ENCODE data around the gene DNAH8. TPM values are rescaled to one million over a fixed set of nuclear protein-coding genes. Genes with fewer than 3 reads are reported as not detected.

Gene DNAH8
- total RNA-seq, 1 experiment from 2014 or later = not detected

DNA sequence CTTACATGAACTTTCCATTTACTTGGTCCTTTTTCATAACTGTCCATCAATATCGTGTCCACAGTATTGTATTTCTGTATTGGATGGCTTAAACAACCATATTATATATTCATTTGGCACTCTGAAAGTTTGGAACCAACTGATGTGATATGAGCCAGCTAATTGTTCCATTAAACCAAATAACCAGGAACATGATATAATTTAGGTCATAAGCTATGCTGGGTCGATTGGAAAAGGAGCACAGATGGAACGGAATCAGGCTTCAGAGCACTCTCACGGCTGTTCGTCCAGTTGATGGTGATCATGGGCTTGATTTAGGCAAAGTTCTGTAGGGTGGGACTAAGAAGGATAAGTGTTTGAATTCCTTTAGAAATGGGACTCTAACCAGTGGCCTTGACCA is 142.7 kb downstream of the DNAH8 start:
- H3K4me2 ChIP-seq (ENCODE audit: low read length) = no peak overlapping the region
- H3K4me1 ChIP-seq (ENCODE audit: control insufficient read depth in 1 of 2, insufficient read depth in 2 of 2, low read length in 2 of 2) = no peaks in the 10 kb centered on the region
- RAD21 ChIA-PET (ENCODE audit: low non-redundant PET in 1 of 2, low total read pairs in 2 of 2, uncharacterized antibody in 2 of 2, unreplicated experiment in 2 of 2) = no interaction called here
- ATAC-seq (no peak), DNase-seq (ENCODE audit: low read depth, low spot score) (no peak)
- H2AFZ ChIP-seq (ENCODE audit: low read depth, low read length, poor library complexity, severe bottlenecking) = no peak overlapping the region
- H3K9ac ChIP-seq (ENCODE audit: low read length) = no peak overlapping the region
- H3K27me3 ChIP-seq (ENCODE audit: insufficient read depth, low read length) = peaks cover 62% of the 10 kb centered on the region
- POLR2A ChIA-PET = no interaction called here
- H3K36me3 ChIP-seq (ENCODE audit: control insufficient read depth in 1 of 2, insufficient read depth in 2 of 2, low read length in 2 of 2) = no peaks in the 10 kb centered on the region
- no peaks in the 10 kb centered on the region for H4K20me1 ChIP-seq (ENCODE audit: insufficient read depth)
- intact Hi-C loops (cut with micrococcal nuclease) = no loop called here
- no peaks in the 10 kb centered on the region for H3K9me3 ChIP-seq (ENCODE audit: control insufficient read depth in 1 of 2, insufficient read depth in 1 of 2, low read depth in 1 of 2, low read length in 2 of 2)
- H3K4me3 ChIP-seq (replicated peaks in 1 of 2; ENCODE audit: low read depth in 1 of 2, low read length in 2 of 2) = no peak overlapping the region
- H3K9me2 ChIP-seq (ENCODE audit: insufficient read depth) = no peaks in the 10 kb centered on the region
- no peak overlapping the region for H3K27ac ChIP-seq (ENCODE audit: low read depth, low read length)
- BruUV-seq (replicated peaks) = no TSS peak
- CTCF ChIA-PET = no interaction called here
- H3K79me2 ChIP-seq (ENCODE audit: insufficient read depth, low read length) = no peaks in the 10 kb centered on the region
- TF ChIP-seq EZH2 (IDR thresholded peaks at IDR 0.05) (no peak), CBX3 (IDR thresholded peaks at IDR 0.05; ENCODE audit: low read depth) (no peak), ZFX (IDR thresholded peaks at IDR 0.05) (no peak), POLR2A (IDR thresholded peaks at IDR 0.05; ENCODE audit: borderline replicate concordance, extremely low read depth, insufficient read depth, insufficient read length) (no peak), EGR1 (IDR thresholded peaks at IDR 0.05; ENCODE audit: low read depth) (no peak), JUND (IDR thresholded peaks at IDR 0.05) (no peak), ELF1 (IDR thresholded peaks at IDR 0.05; ENCODE audit: borderline replicate concordance, low read depth) (no peak), POLR2AphosphoS5 (IDR thresholded peaks at IDR 0.05; ENCODE audit: low read depth, low read length) (no peak), SRF (IDR thresholded peaks at IDR 0.05; ENCODE audit: low read depth) (no peak), ZNF274 (IDR thresholded peaks at IDR 0.05; ENCODE audit: low read depth, low read length) (no peak), SIN3A (IDR thresholded peaks at IDR 0.05; ENCODE audit: low read depth) (no peak), FOSL1 (IDR thresholded peaks at IDR 0.05; ENCODE audit: low read depth) (no peak), TCF7L2 (IDR thresholded peaks at IDR 0.05; ENCODE audit: borderline replicate concordance, extremely low read depth, insufficient read depth, insufficient read length) (no peak), RAD21 (IDR thresholded peaks at IDR 0.05; ENCODE audit: low read depth) (no peak), EZH2phosphoT487 (IDR thresholded peaks at IDR 0.05; ENCODE audit: borderline replicate concordance) (no peak)
- TF ChIP-seq, protein P1, sequence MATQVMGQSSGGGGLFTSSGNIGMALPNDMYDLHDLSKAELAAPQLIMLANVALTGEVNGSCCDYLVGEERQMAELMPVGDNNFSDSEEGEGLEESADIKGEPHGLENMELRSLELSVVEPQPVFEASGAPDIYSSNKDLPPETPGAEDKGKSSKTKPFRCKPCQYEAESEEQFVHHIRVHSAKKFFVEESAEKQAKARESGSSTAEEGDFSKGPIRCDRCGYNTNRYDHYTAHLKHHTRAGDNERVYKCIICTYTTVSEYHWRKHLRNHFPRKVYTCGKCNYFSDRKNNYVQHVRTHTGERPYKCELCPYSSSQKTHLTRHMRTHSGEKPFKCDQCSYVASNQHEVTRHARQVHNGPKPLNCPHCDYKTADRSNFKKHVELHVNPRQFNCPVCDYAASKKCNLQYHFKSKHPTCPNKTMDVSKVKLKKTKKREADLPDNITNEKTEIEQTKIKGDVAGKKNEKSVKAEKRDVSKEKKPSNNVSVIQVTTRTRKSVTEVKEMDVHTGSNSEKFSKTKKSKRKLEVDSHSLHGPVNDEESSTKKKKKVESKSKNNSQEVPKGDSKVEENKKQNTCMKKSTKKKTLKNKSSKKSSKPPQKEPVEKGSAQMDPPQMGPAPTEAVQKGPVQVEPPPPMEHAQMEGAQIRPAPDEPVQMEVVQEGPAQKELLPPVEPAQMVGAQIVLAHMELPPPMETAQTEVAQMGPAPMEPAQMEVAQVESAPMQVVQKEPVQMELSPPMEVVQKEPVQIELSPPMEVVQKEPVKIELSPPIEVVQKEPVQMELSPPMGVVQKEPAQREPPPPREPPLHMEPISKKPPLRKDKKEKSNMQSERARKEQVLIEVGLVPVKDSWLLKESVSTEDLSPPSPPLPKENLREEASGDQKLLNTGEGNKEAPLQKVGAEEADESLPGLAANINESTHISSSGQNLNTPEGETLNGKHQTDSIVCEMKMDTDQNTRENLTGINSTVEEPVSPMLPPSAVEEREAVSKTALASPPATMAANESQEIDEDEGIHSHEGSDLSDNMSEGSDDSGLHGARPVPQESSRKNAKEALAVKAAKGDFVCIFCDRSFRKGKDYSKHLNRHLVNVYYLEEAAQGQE (IDR thresholded peaks at IDR 0.05; ENCODE audit: low read depth) = no peak
- TF ChIP-seq, protein P2, sequence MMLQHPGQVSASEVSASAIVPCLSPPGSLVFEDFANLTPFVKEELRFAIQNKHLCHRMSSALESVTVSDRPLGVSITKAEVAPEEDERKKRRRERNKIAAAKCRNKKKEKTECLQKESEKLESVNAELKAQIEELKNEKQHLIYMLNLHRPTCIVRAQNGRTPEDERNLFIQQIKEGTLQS (IDR thresholded peaks at IDR 0.05) = no peak
- TF ChIP-seq, protein P3, sequence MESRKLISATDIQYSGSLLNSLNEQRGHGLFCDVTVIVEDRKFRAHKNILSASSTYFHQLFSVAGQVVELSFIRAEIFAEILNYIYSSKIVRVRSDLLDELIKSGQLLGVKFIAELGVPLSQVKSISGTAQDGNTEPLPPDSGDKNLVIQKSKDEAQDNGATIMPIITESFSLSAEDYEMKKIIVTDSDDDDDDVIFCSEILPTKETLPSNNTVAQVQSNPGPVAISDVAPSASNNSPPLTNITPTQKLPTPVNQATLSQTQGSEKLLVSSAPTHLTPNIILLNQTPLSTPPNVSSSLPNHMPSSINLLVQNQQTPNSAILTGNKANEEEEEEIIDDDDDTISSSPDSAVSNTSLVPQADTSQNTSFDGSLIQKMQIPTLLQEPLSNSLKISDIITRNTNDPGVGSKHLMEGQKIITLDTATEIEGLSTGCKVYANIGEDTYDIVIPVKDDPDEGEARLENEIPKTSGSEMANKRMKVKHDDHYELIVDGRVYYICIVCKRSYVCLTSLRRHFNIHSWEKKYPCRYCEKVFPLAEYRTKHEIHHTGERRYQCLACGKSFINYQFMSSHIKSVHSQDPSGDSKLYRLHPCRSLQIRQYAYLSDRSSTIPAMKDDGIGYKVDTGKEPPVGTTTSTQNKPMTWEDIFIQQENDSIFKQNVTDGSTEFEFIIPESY (IDR thresholded peaks at IDR 0.05; ENCODE audit: extremely low read depth, insufficient replicate concordance, low read length) = no peak
